Central memory CD8-positive, alpha-beta T cell (primary cell): ENCODE data around the gene NDE1.

Experiments used
- ATAC-seq: fragments of 150-1000 bp; cut with Tn5 transposase; replicated peaks from 2 replicates; pipeline ENCODE4 v1.10.0; 2022; ENCODE audit warnings: mild to moderate bottlenecking, moderate FRiP score, moderate number of reproducible peaks; ENCODE audit not compliant: poor library complexity, severe bottlenecking; ENCODE audit errors: extremely low read depth
- DNase-seq, 2 donors: peaks; one replicate each; pipeline ENCODE4 v3.0.0; 2021; ENCODE audit warnings: low spot score in 2 of 2
- H3K27ac Mint-ChIP-seq: one replicate; pipeline ENCODE4 v1.8.0; 2022; ENCODE audit warnings: low read depth, mild to moderate bottlenecking, moderate library complexity, mixed read lengths
- H3K27me3 Mint-ChIP-seq: one replicate; pipeline ENCODE4 v1.8.0; 2022; ENCODE audit warnings: mixed read lengths
- H3K36me3 Mint-ChIP-seq: one replicate; pipeline ENCODE4 v1.8.0; 2022; ENCODE audit warnings: mild to moderate bottlenecking, moderate library complexity, mixed read lengths; ENCODE audit not compliant: insufficient read depth
- H3K4me1 Mint-ChIP-seq: one replicate; pipeline ENCODE4 v1.8.0; 2022; ENCODE audit warnings: mixed read lengths
- H3K4me3 Mint-ChIP-seq: one replicate; pipeline ENCODE4 v1.8.0; 2022; ENCODE audit warnings: mild to moderate bottlenecking, moderate library complexity, mixed read lengths
- H3K9me3 Mint-ChIP-seq: one replicate; pipeline ENCODE4 v1.8.0; 2022; ENCODE audit warnings: mixed read lengths

NDE1 gene

DNA sequence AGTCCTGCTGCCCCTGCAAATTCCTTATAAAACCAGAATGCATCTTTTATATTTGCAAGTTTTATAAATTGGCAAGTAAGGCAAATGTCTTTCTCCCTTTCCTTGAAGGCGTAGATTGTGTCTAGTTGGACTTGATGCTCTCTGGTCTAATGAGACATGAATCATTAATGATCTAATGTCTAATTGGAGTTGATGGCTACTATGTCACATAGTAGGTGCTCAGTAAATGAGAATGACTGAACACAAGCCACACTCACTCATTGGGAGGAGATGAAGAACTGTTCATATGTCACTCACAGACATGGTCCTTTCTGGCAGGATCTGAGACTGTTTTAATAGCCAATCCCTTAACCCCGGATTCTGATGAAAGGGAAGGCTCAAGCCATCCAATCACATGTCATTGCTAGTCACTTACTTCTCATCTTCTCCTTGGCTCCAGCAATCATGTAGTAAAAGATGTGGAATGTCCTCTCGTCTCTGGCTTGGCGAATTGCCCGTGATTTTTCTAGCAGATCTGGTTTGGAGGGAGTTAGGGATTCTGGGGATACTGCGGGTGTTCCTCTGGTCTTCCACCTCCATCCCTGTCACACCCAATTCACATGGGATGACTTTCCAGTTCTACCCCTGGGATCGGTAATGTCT, 125.7 kb downstream of the NDE1 start:
- DNase-seq = no peak
- Mint-ChIP-seq H3K9me3 (no peaks in the 10 kb centered on the region), H3K27ac (no peak overlapping the region), H3K4me1 (no peaks in the 10 kb centered on the region), H3K36me3 (peaks cover 4% of the 10 kb centered on the region), H3K27me3 (peaks cover 28% of the 10 kb centered on the region), H3K4me3 (no peak overlapping the region)
- no peak for ATAC-seq
